Fibroblast of skin of abdomen (primary cell): ENCODE measurements around the gene NXPH1.
A peak's percentile ranks its signal among the peaks of the same experiment; 100 is the strongest.

Experiments used
- DNase-seq: peaks from one replicate; pipeline ENCODE4 v3.0.0-alpha.2; 2013

The NXPH1 gene

GRCh38 chr7:8436965-8437364 lies 3.6 kb downstream of the NXPH1 start:
- DNase-seq: no peak

DNA sequence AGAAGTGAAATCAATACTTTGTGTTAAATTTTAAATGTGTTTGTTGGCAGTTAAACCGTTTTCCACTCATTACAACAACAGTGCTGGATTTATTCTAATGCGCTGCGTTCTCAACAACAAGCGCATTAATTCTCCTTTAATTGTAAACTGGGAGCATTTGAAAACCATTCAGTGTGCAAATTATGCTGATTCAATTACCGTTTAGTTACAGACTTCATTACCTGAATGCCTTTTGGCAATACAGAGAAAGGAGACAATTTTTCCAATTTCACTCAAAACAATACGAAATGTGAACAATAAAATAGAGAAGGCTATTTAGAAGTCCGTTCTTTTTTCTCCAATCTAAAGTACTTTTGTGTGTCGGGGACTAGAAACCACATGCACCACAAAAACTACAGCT lies 4.2 kb downstream of the NXPH1 start:
- no peak for DNase-seq

- DNase-seq: no peak
These were observed 7.3 kb downstream of the NXPH1 start for GRCh38 chr7:8440670-8441069.

DNA sequence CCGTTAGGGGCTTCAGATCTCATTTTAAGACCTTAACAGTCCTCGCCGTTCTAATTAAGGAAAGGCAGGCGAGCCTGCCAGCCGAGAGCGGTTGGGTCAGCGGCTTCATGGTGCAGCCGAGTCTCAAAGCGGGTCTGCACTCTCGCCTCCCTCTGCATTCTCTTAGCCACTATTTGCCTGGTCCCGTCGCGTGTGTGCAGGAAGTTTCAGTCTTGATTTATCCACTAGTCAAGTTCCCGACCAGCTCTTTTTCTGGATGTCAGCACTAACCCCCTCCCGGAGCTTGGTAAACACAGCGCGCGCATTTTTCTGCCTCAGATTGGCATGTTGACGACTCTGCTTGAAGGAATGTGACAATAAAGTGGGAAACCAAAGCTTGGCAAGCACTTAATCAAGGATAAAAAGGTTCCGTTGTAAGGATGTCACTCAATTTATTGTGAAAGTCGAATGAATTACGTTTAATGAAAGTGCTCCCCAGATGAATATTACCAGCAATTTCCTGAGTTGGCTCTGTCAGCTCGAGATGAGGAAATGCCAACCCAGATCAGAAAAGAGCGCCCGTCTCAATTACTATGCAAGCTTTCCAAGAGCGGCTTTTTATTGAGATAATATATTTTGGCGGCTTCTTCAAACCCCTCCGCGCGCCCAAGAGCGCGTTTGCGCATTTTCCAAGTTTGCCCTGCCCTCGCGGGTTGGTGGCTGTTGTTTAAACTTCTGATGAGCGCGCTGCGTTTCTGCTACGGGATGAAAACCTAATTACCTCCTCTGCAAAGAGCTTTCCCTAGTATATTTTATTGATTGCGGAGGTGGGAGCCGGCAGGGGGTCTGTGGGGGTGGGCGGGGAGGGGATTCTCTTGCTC lies 7.9 kb downstream of the NXPH1 start:
- no peak for DNase-seq

DNA sequence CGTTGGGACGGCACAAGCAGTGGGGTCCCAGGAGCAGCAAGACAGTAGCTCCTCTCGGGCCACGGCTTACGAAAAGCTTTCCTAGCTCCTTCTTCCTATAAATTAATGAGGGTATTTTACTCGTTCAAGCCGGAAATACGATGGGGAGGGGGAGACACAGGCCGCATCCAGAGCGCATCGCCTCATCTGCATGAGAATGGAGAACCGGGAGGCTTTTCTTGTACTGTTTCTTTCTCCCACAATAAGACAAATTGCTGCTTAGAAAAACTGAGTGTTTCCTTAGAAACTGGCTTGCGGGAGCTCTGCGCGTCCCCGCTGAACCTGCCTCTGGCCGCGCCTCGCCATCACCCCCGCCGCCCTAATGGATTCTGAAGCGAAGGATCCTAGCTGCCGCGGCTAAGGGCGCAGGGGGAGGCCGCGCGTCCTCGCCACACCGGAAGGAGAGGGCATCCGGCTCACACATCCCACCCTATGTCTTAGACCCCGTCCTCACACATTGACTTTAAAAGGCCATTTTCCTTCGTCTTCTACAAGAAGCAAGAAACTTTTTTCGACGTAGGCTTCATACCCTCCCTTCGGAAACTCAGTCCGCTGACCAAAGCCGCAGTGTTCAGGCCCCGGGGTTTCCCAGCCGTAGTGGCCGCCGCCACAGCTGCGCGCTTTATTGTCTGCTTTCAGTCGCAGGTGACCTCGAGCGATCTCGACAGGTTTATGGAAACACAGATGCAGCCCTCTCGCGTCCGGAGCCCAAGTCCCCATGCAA lies 8.8 kb downstream of the NXPH1 start:
- no peak for DNase-seq

- DNase-seq: peak; percentile 21
These were observed 9.4 kb downstream of the NXPH1 start for GRCh38 chr7:8442814-8443304.

GRCh38 chr7:8443576-8444467 lies 10.4 kb downstream of the NXPH1 start:
- no peak for DNase-seq

GRCh38 chr7:8444468-8444769 lies 11.0 kb downstream of the NXPH1 start:
- DNase-seq: no peak

DNA sequence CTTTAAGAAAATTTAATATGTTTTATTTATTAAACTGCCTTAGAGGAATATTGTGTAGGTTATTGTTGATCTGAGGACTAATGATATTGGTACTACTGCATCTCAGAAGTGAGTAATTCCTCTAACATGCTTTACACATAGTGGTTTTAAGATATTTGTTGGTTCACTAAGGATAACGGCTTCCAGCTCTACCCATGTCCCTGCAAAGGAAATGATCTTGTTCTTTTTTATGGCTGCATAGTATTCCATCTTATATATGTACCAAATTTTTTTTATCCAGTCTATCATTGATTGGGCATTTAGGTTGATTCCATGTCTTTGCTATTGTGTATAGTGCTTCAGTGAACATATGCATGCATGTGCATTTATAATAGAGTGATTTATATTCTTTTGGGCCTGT lies 20.1 kb downstream of the NXPH1 start:
- no peak for DNase-seq

DNA sequence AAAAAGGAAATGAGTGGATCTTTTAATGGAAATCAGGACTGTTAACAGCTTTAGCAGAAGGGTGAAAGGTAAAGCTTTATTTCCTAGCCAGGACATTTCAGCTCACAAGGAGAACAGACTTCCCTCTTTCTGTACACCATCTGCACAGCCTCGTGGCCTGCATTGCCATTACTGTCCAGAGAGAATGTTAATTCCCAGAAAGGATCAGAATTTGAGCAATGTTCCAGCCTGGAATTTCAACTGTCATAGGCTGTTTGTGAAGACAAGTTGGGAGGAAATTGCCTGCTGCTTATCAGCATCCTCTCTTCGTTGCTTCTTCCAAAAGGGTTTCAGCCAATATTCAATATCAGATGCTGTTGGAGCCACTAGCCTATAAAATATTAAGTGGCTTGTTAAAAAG lies 22.0 kb downstream of the NXPH1 start:
- DNase-seq: no peak

- DNase-seq: no peak
These were observed 28.9 kb downstream of the NXPH1 start for GRCh38 chr7:8462309-8462708.

GRCh38 chr7:8465338-8465737 lies 31.9 kb downstream of the NXPH1 start:
- DNase-seq: no peak

GRCh38 chr7:8480527-8480926 lies 47.1 kb downstream of the NXPH1 start:
- DNase-seq: no peak

- no peak for DNase-seq
These were observed 47.7 kb downstream of the NXPH1 start for GRCh38 chr7:8481096-8481495.

DNA sequence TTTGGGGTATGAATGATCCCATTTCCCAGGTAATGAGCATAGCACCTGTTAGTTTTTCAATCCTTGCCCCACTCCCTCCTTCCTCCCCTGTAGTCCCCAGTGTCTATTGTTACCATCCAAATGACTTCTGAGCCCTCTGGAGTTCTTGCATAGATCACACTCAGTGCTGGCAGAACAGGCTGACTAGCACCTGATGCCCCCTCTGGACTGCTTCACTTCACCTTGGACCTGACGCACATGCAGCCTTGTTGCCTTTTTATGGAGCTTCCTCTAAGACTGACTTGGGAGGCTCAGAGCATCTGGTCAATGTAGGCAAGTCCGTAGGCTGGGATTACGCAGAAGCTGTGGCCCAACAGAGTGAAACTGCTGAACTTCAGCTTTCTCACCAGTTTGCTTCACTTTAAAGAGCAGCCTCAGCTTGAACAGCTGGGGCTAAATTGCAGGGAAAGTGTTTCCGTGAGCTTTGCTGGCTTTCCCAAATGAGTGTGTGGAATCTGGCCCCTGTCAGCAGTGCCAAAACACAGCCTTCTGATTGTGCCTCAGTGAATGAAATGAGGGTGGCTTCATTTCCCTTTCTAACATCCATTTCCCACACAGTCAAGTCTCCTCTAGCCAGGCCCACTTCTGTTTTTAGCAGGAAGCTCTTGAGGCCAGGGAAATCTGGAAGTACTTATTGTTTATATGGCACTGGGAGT lies 48.5 kb downstream of the NXPH1 start:
- DNase-seq: no peak

- no peak for DNase-seq
These were observed 57.1 kb downstream of the NXPH1 start for GRCh38 chr7:8490391-8491045.

DNA sequence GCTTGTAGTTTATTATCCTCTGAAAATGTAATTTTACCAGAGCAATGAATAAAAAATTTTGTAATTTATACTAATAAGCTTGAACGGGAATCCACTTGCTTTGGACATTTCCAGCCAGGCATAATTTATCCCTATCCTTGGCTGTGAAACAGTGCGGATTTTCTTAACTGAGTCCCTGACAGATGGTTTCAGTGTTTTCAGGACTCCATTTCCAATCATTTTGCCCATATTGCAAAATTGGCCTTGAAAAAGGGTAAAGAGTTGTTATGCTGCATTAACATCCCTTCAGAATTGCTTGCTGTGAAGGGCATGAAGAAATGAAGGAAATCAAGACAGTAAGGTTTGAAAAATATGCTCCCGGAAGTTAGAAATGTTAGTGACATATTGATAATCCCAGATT lies 57.7 kb downstream of the NXPH1 start:
- no peak for DNase-seq

- no peak for DNase-seq
These were observed 58.4 kb downstream of the NXPH1 start for GRCh38 chr7:8491544-8492489.

DNA sequence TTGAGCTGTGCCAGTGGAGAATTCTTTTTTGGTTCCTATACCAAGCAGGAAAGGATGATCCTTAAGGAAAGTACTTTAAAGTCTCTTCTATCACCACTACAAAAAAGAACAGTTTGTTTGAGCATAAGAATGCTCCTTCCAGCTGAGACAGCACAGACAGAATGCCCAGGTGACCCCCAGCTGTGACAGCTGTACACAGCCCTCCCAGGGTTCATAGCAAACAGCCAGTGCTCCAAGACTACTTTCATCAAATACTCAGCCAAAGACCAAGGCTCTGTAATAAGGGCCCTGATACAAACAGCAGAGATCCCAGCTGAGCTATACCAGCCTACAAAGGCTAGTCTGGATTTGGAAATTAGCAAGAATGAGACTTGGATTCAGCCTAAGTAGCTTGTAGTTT lies 65.7 kb downstream of the NXPH1 start:
- no peak for DNase-seq

DNA sequence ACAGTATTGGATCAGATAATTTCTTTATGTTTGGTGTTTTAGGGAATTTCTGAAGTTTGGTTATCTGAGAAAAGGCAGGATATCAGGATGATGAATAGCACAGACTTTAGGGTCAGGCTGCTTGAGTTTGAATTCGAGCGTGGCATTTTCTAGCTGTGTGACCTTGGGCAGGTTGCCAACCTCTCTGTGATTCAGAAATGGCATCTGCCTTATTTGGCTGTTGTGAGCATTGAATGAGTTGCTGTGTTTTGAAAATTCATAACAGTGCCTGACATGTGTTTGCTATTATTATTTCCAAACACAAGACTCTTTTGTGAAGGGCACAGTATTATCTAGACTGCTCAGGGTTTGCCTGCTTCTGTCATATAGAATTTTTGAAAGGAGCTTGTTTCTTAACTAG lies 66.9 kb downstream of the NXPH1 start:
- DNase-seq: no peak

DNA sequence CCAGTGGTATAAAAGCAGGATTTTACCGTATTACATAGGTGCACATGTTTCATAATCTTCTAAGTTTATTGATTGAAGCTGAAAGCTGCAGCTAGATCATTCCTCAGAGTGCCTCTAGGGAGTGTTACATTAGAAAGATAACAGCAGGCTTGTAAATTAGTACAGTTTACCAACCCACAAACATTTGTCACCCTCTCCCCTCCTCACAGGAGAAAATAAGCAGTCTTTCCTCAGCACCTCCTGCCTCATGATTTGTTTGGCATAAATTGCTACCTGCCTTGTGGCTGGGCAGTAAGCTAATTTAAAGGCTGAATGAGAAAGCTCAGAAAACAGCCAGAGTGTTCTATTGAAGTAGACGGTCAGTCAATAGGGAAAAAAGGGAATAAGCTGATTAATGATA lies 74.2 kb downstream of the NXPH1 start:
- no peak for DNase-seq
